SK-N-SH treated with all-trans-retinoic acid at 6 μM for 48 hours (cell line): ENCODE data around the gene CRELD2.

ENCODE experiments used
- ATAC-seq: fragments of 200-7000 bp; cut with Tn5 transposase; 3 replicates; pipeline ENCODE4 v1.9.1; 2020; ENCODE audit warnings: mild to moderate bottlenecking, moderate library complexity
- ARNTL ChIP-seq: fragments of 450-650 bp; formaldehyde crosslinking; IDR thresholded peaks from 2 replicates; pipeline ENCODE4 v1.5.0; 2020; ENCODE audit warnings: low read depth, mild to moderate bottlenecking, moderate library complexity, borderline replicate concordance
- BACH2 ChIP-seq: fragments of 250-450 bp; sonication (Bioruptor Pico); IDR thresholded peaks from 2 replicates; pipeline ENCODE4 v1.9.0; 2021; ENCODE audit warnings: mild to moderate bottlenecking, borderline replicate concordance
- CSDC2 ChIP-seq: fragments of 250-450 bp; sonication (Bioruptor Pico); IDR thresholded peaks from 2 replicates; pipeline ENCODE4 v1.5.0; 2020; ENCODE audit warnings: mild to moderate bottlenecking, moderate library complexity
- CSRNP3 ChIP-seq: fragments of 250-450 bp; sonication (Bioruptor Pico); IDR thresholded peaks from 2 replicates; pipeline ENCODE4 v1.5.1; 2021; ENCODE audit warnings: mild to moderate bottlenecking, moderate library complexity
- ESRRG ChIP-seq: fragments of 250-450 bp; sonication (Bioruptor Pico); IDR thresholded peaks from 2 replicates; pipeline ENCODE4 v1.6.1; 2021; ENCODE audit warnings: mild to moderate bottlenecking
- GLIS3 ChIP-seq: fragments of 250-450 bp; sonication (Bioruptor Pico); IDR thresholded peaks from 2 replicates; pipeline ENCODE4 v1.5.0; 2020; ENCODE audit warnings: mild to moderate bottlenecking, moderate library complexity
- ISL1 ChIP-seq: fragments of 250-450 bp; sonication (Bioruptor Pico); IDR thresholded peaks from 2 replicates; pipeline ENCODE4 v2.1.2; 2022; ENCODE audit warnings: mild to moderate bottlenecking, moderate library complexity
- OSR1 ChIP-seq: fragments of 250-450 bp; sonication (Bioruptor Pico); IDR thresholded peaks from 2 replicates; pipeline ENCODE4 v1.8.0; 2022; ENCODE audit warnings: moderate library complexity, mild to moderate bottlenecking, inconsistent platforms
- PPARA ChIP-seq: fragments of 250-450 bp; sonication (Bioruptor Pico); IDR thresholded peaks from 2 replicates; pipeline ENCODE4 v1.5.0; 2020; ENCODE audit warnings: mild to moderate bottlenecking, borderline replicate concordance
- RARB ChIP-seq: fragments of 250-450 bp; sonication (Bioruptor Pico); IDR thresholded peaks from 2 replicates; pipeline ENCODE4 v1.8.0; 2021; ENCODE audit warnings: mild to moderate bottlenecking, moderate library complexity
- TOX ChIP-seq: fragments of 250-450 bp; sonication (Bioruptor Pico); IDR thresholded peaks from 2 replicates; pipeline ENCODE4 v1.8.0; 2021; ENCODE audit warnings: mild to moderate bottlenecking, moderate library complexity, borderline replicate concordance
- ZC3H10 ChIP-seq: fragments of 250-450 bp; sonication (Bioruptor Pico); IDR thresholded peaks from 2 replicates; pipeline ENCODE4 v1.5.1; 2021; ENCODE audit warnings: mild to moderate bottlenecking, moderate library complexity
- ZFP3 ChIP-seq: fragments of 250-450 bp; sonication (Bioruptor Pico); IDR thresholded peaks from 2 replicates; pipeline ENCODE4 v1.5.0; 2020; ENCODE audit warnings: mild to moderate bottlenecking, moderate library complexity
- ZFP30 ChIP-seq: fragments of 450-650 bp; formaldehyde crosslinking; IDR thresholded peaks from 2 replicates; pipeline ENCODE4 v1.5.0; 2022; ENCODE audit warnings: mild to moderate bottlenecking, moderate library complexity
- ZNF70 ChIP-seq: fragments of 450-650 bp; formaldehyde crosslinking; IDR thresholded peaks from 2 replicates; pipeline ENCODE4 v1.5.0; 2020; ENCODE audit warnings: mild to moderate bottlenecking, moderate library complexity
- ZNF8 ChIP-seq: fragments of 450-650 bp; formaldehyde crosslinking; IDR thresholded peaks from 2 replicates; pipeline ENCODE4 v1.5.0; 2020; ENCODE audit warnings: mild to moderate bottlenecking, moderate library complexity
- TF ChIP-seq, protein P1 (sequence below): fragments of 250-450 bp; sonication (Bioruptor Pico); IDR thresholded peaks from 2 replicates; pipeline ENCODE4 v1.5.0; 2020; ENCODE audit warnings: mild to moderate bottlenecking, moderate library complexity
- TF ChIP-seq, protein P2 (sequence below): fragments of 250-450 bp; sonication (Bioruptor Pico); IDR thresholded peaks from 2 replicates; pipeline ENCODE4 v1.8.0; 2021; ENCODE audit warnings: low read depth, mild to moderate bottlenecking, moderate library complexity, borderline replicate concordance
- TF ChIP-seq, protein P3 (sequence below): fragments of 250-450 bp; sonication (Bioruptor Pico); IDR thresholded peaks from 2 replicates; pipeline ENCODE4 v1.8.0; 2020; ENCODE audit warnings: mild to moderate bottlenecking, moderate library complexity, borderline replicate concordance
- TF ChIP-seq, protein P4 (sequence below): fragments of 250-450 bp; sonication (Bioruptor Pico); IDR thresholded peaks from 2 replicates; pipeline ENCODE4 v1.5.1; 2020; ENCODE audit warnings: low read depth, mild to moderate bottlenecking, moderate library complexity

Gene CRELD2

DNA sequence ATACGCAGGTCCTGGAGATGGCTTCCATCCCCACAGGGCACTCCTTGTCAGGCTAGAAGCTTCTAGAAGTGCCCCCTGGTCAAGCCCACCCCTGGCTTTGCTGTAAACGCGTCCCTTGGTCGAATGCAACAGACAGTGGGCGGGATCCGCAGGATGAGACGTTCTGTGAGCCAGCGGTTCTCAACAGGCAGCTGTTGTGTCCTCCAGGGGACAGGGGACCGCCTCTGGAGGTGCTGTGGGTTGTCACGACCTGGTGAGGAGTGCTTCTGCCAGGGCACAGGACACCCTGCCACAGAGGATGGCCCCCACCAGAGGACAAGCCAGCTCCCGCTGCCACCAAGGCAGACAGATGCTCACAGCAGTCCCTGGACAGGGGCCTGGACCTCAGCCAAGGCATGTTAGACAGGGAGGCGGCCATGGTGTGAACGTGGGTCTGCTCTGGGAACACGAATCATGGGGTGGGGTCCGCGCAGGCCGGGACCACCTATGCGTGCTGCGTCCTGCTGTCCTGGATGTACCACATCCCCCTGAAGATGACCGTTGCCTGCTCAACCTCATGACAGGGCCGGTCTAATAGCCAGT, 11.7 kb downstream of the CRELD2 start:
- TF ChIP-seq BACH2 (CRISPR knock-in tag) = no peak
- TF ChIP-seq, all 23 proteins: peak for 0
- ATAC-seq = no peak; the same call in 2 of the 3 replicates

DNA sequence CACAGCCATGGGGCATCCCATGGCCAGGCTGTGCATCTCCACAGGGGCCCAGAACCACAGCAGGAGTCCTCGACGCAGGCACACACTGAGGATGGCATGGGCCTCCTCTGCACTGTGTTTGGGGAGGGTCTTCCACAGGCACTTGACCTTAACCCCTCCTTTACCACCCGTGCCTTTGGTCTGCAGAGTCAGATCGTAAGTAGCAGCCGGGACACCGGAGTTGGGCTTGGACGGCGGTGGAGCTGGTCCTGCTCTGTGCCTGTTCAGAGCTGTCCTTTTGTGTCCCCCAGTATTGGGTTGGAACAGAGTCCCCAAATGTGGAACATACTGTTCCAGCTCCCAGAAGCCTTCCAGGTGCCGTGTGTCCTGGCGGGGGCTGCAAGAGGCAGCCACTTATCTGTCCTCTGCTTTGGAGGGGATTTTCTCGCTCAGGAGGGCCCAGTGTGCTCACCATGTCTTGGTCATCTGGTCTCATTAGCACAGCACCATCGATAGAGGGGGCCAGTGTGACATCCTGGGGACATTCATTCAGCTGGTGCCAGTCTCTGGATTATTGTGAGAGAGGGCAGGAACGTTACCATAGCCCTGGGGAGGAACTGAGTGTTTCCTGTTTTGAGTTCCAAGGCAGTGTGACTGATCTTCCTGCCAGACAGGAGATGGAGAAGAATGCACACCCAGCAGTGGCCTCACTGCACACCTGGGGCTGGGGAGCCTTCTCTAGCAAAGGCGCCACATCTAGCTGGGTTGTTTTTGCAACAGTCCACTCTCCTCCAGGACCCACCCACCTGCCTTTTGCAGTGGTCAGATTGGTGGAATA, 12.4 kb downstream of the CRELD2 start:
- peak; percentile 60 for ATAC-seq
- no peak for TF ChIP-seq BACH2 (CRISPR knock-in tag)
- no peak for TF ChIP-seq GLIS3
- TF ChIP-seq ARNTL (CRISPR knock-in tag) = no peak
- no peak for TF ChIP-seq OSR1

DNA sequence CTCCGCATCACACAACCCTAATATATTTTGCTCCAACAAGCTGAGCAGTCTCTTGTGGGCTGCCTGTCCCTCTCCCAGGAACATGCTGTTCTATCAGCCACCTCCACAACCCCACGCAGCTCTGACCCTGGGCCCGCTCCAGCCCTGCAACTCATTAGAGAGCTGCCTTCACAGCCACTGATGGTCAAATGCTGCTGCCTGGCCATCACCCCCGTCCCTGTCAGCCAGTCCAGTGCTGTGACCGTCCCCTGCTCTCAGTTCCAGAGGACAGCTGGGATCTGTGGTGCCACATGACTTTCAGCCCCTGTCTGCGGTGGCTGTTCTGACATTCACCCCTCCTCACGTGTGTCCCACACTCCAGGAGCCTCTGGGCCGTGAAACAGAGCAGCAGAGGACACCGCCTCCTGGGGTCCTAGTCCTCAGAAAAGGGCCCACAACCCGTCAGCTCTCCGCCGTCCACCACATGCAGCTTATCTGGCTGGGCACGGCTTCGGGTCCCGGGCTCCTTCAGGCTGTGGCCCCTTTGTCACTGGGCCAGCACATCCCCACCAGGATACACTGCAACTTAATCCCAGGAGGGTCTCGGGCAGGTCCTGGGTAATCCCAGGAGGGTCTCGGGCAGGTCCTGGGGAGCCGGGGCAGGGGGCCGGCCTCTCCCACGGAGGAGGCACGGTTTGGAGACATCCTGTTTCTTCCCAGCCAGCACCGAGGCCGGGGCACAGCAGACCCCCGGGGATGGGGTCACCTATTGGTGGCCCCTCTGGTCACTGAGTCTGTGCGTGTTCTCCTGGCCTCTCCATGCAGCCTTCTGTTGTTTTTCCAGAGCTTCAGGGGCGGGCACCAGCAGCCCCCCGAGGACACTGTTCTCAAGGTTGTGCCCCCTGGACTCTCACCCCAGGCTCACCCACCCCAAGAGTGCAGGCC, 15.1 kb downstream of the CRELD2 start:
- no peak for ATAC-seq
- no peak for TF ChIP-seq ISL1
- TF ChIP-seq, protein P1, sequence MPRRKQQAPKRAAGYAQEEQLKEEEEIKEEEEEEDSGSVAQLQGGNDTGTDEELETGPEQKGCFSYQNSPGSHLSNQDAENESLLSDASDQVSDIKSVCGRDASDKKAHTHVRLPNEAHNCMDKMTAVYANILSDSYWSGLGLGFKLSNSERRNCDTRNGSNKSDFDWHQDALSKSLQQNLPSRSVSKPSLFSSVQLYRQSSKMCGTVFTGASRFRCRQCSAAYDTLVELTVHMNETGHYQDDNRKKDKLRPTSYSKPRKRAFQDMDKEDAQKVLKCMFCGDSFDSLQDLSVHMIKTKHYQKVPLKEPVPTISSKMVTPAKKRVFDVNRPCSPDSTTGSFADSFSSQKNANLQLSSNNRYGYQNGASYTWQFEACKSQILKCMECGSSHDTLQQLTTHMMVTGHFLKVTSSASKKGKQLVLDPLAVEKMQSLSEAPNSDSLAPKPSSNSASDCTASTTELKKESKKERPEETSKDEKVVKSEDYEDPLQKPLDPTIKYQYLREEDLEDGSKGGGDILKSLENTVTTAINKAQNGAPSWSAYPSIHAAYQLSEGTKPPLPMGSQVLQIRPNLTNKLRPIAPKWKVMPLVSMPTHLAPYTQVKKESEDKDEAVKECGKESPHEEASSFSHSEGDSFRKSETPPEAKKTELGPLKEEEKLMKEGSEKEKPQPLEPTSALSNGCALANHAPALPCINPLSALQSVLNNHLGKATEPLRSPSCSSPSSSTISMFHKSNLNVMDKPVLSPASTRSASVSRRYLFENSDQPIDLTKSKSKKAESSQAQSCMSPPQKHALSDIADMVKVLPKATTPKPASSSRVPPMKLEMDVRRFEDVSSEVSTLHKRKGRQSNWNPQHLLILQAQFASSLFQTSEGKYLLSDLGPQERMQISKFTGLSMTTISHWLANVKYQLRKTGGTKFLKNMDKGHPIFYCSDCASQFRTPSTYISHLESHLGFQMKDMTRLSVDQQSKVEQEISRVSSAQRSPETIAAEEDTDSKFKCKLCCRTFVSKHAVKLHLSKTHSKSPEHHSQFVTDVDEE (CRISPR knock-in tag) = no peak
- no peak for TF ChIP-seq RARB
- TF ChIP-seq TOX (CRISPR knock-in tag) = no peak
- TF ChIP-seq ARNTL (CRISPR knock-in tag) = no peak
- TF ChIP-seq, protein P2, sequence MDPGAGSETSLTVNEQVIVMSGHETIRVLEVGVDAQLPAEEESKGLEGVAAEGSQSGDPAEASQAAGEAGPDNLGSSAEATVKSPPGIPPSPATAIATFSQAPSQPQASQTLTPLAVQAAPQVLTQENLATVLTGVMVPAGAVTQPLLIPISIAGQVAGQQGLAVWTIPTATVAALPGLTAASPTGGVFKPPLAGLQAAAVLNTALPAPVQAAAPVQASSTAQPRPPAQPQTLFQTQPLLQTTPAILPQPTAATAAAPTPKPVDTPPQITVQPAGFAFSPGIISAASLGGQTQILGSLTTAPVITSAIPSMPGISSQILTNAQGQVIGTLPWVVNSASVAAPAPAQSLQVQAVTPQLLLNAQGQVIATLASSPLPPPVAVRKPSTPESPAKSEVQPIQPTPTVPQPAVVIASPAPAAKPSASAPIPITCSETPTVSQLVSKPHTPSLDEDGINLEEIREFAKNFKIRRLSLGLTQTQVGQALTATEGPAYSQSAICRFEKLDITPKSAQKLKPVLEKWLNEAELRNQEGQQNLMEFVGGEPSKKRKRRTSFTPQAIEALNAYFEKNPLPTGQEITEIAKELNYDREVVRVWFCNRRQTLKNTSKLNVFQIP = no peak
- TF ChIP-seq BACH2 (CRISPR knock-in tag) = no peak
- no peak for TF ChIP-seq ZFP30 (CRISPR knock-in tag)
- TF ChIP-seq ZNF70 = no peak
- TF ChIP-seq, protein P3, sequence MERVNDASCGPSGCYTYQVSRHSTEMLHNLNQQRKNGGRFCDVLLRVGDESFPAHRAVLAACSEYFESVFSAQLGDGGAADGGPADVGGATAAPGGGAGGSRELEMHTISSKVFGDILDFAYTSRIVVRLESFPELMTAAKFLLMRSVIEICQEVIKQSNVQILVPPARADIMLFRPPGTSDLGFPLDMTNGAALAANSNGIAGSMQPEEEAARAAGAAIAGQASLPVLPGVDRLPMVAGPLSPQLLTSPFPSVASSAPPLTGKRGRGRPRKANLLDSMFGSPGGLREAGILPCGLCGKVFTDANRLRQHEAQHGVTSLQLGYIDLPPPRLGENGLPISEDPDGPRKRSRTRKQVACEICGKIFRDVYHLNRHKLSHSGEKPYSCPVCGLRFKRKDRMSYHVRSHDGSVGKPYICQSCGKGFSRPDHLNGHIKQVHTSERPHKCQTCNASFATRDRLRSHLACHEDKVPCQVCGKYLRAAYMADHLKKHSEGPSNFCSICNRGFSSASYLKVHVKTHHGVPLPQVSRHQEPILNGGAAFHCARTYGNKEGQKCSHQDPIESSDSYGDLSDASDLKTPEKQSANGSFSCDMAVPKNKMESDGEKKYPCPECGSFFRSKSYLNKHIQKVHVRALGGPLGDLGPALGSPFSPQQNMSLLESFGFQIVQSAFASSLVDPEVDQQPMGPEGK (CRISPR knock-in tag) = no peak
- no peak for TF ChIP-seq ZC3H10

GRCh38 chr22:49934160-49934890, 15.9 kb downstream of the CRELD2 start:
- ATAC-seq = no peak
- TF ChIP-seq GLIS3 (no peak), PPARA (CRISPR knock-in tag) (no peak), ZFP30 (CRISPR knock-in tag) (no peak), ZFP3 (CRISPR knock-in tag) (no peak), CSRNP3 (CRISPR knock-in tag) (no peak), BACH2 (CRISPR knock-in tag) (no peak), ESRRG (CRISPR knock-in tag) (no peak), TOX (CRISPR knock-in tag) (no peak), ARNTL (CRISPR knock-in tag) (no peak), CSDC2 (CRISPR knock-in tag) (no peak), ZNF70 (no peak), ISL1 (no peak), ZNF8 (CRISPR knock-in tag) (no peak)
- TF ChIP-seq, protein P4, sequence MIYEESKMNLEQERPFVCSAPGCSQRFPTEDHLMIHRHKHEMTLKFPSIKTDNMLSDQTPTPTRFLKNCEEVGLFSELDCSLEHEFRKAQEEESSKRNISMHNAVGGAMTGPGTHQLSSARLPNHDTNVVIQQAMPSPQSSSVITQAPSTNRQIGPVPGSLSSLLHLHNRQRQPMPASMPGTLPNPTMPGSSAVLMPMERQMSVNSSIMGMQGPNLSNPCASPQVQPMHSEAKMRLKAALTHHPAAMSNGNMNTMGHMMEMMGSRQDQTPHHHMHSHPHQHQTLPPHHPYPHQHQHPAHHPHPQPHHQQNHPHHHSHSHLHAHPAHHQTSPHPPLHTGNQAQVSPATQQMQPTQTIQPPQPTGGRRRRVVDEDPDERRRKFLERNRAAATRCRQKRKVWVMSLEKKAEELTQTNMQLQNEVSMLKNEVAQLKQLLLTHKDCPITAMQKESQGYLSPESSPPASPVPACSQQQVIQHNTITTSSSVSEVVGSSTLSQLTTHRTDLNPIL (CRISPR knock-in tag) = no peak
- TF ChIP-seq, protein P3 (CRISPR knock-in tag) = no peak
